HG03025 (cell line): ENCODE measurements around the gene TBC1D24.
"Not testable (repeated sequence)": the region's sequence is repeated elsewhere in the genome, so short reads cannot be mapped to it uniquely, and the experiment has no call there.

ENCODE experiments used
- ATAC-seq: cut with Tn5 transposase; IDR thresholded peaks from one replicate; pipeline ENCODE4 v1.9.1; 2021; ENCODE audit warnings: mild to moderate bottlenecking, moderate library complexity; ENCODE audit not compliant: unreplicated experiment, low FRiP score

Gene TBC1D24

GRCh38 chr16:2474877-2475412 is at the start of gene TBC1D24:
TSS of gene TBC1D24 (plus strand) at chr16:2475127. CDS start at chr16:2496149, 21,022 bp downstream.
- ATAC-seq: peak; percentile 56

DNA sequence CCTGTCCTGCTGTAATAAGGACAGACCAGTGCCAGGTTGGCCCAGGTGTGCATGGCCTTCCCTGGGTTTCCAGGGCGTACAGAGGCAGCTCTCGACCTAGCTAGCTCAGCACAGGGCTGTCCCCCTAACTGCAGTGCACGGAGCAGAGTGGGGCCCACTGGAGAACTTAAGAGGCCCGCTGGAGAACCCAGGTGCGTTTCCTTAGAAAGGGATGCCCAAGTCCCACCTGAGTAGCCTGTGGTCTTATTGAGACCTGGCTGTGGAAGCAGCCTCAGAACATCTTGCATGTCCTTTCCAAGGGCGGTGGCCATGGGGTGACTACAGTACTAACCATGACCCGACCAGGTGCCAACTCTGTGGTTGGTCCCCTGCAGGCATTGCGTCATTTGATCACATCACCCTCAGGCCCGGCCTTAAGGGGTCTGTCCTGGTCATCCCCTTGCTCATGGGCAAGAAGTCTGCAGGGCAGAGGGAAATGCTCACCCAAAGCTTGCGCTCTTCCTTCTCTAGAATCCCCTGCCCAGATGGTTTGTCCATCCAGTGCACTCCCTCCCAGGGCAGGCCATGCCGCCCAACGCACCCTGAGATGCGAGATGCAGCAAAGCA is 49.0 kb upstream of the TBC1D24 start:
- no peak for ATAC-seq

- no peak for ATAC-seq
Measured at GRCh38 chr16:2426941-2427361, 48.0 kb upstream of the TBC1D24 start.

DNA sequence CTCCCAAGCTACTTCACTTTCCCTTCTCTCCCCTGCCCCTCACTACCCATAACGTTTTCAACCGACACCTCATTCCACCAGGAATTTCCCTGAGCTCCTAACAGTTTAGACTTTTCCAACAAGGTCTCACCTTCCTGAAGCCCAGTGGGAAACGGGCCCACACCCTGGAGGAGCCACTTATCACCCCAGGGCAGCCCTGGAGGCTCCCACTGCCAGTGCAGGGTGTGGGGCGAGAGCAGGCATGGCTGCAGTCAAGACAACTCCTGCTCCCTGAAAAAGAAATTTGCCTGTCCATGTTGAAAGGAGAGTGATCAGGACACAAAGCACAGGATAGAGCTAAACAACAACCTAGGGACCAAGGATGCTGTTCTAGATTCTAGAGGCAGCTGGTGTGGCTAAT is 47.4 kb upstream of the TBC1D24 start:
- no peak for ATAC-seq

DNA sequence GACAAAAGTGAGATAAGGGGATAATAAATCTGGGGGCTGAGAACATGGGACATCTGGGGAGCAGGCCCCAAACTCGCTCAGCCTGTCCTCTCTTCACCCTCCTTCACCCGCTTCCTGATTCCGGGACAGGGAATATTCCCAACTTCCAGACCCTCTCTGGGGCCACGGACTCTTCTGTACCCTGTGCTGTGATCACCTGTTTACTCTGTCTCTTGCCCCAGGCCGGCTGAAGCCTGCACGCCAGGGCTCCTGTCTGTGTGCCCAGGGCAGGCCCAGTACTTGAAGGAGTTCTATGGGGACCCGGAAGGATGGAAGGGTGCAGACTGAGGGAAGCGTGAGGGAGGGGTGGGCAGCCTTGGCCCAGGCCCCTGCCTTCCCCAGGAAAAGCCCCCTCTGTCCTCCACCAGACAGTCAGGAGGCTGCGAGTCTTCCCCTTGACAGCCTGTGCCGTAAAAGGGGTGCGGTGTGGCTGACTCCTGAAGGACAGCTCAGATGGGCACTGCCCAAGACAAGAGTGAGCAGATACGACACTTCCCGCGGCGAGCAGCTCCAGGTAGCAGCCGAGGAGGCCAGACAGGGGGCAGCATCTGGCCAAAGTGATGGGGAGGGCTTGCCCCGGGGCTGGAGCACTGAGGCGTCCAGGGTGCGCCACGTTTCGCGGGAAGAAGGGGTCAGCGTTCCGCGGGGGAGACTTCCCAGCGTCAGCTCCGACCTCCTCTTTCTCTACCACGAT is 46.7 kb upstream of the TBC1D24 start:
- peak; percentile 3 for ATAC-seq

DNA sequence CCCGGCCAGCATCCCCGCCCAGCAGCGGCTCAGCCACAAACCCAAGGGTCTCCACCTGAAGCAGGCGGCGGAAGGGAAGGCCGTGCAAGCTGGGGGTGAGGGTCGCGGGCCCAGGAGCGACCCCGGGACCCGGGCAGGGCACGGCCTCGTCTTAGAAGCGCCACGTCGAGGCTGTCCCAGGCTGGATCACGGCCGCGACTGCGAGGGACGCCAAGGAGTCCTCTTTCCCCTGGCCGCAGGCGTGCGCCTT is 46.2 kb upstream of the TBC1D24 start:
- no peak for ATAC-seq

DNA sequence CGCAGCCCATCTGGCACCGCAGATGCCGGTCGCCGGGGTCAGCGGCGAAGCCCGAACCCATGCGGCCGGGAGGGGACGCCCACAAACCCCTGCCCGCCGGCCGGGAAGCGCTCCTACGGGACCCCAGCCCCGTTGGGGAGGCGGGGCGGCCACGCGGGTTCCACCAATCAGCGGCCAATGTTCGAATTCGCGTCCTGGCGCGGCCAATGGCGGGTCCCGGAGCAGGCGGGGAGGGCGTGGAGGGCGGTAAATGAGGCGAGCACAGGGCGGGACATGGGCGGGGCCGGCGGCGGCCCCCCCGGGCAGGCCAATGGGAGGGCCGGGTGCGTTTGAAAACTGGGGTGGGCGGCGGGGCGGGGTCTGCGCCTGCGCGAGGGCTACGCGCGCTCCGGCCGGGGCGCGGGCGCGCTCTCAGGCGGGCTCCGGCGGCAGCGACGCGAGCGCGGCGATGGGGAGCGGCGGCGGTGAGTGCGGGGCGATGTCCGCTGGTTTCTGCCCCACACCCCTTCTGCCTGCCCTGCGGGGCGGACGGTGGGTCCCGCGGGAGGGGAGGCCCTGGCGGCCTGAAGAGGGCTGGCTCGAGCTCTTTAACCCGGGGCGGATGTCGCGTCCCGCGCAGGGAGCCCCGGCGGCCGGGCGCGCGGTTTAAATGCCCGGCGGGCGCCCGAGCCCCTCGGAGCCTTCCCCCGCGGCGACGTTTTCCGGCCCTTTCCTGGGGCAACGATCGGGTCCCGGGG is 45.7 kb upstream of the TBC1D24 start, which contains the start of gene CCNF:
Gene CCNF (plus strand): TSS at position 414 of the 737 bp plus-strand sequence. CDS start 35 bp downstream, at position 449.
- ATAC-seq: peak; percentile 66

GRCh38 chr16:2429771-2430663 is 44.9 kb upstream of the TBC1D24 start:
- no peak for ATAC-seq

DNA sequence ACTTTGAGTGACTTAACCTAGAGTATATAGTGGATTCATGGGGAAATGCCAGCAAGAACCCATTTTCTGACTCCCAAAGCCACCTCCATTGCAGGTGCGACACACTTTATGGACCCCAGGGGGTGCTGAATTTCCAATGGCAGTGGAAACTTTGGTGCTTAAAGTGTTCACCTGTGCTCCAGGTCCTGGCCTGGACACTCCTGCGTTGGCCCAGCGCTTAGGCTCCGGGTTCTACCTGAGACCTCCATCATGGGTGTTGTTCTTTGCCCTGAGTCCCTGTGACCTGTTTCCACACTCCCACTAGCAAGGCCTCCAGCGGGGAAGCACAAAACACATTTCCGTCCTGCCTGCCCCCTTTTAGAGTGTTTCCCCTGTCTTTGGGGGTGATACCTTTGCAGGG is 42.6 kb upstream of the TBC1D24 start:
- no peak for ATAC-seq

- no peak for ATAC-seq
Measured at GRCh38 chr16:2432801-2433505, 42.0 kb upstream of the TBC1D24 start.

DNA sequence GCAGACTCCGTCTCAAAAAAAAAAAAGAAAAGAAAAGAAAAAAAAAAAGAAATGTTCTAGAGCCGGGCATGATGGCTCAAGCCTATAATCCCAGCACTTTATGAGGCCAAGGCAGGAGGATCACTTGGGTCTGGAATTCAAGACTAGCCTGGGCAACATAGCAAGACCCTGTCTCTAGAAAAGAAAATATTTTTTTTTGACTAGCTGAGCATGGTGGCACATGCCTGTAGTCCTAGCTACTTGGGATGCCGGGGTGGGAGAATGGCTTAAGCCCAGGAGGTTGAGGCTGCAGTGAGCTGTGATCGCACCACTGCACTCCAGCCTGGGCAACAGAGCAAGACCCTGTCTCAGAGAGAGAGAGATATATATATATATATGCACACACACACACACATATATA is 39.7 kb upstream of the TBC1D24 start:
- ATAC-seq: not testable (repeated sequence)

- ATAC-seq: no peak
Measured at GRCh38 chr16:2436110-2436509, 38.8 kb upstream of the TBC1D24 start.

GRCh38 chr16:2437032-2437790 is 37.7 kb upstream of the TBC1D24 start:
- ATAC-seq: no peak

GRCh38 chr16:2438121-2438520 is 36.8 kb upstream of the TBC1D24 start:
- no peak for ATAC-seq

GRCh38 chr16:2439598-2439997 is 35.3 kb upstream of the TBC1D24 start:
- ATAC-seq: no peak

GRCh38 chr16:2441143-2441804 is 33.7 kb upstream of the TBC1D24 start:
- not testable (repeated sequence) for ATAC-seq

DNA sequence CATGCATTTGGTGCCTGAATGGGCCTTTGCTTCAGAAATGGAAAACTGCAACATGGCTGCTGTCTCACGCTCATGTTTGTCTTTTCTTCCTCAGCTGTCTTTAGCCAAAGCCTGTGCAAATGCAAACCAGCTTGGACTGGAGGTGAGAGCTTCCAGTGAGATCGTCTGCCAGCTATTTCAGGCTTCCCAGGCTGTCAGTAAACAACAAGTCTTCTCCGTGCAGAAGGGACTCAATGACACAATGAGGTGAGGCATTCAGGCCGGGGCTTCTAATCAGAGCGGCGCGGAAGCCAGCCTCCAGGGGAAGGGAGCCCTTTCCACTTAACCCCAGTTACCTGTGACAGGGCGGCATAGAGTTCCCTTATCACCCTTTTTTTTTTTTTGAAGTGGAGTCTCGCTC is 31.4 kb upstream of the TBC1D24 start:
- ATAC-seq: no peak

DNA sequence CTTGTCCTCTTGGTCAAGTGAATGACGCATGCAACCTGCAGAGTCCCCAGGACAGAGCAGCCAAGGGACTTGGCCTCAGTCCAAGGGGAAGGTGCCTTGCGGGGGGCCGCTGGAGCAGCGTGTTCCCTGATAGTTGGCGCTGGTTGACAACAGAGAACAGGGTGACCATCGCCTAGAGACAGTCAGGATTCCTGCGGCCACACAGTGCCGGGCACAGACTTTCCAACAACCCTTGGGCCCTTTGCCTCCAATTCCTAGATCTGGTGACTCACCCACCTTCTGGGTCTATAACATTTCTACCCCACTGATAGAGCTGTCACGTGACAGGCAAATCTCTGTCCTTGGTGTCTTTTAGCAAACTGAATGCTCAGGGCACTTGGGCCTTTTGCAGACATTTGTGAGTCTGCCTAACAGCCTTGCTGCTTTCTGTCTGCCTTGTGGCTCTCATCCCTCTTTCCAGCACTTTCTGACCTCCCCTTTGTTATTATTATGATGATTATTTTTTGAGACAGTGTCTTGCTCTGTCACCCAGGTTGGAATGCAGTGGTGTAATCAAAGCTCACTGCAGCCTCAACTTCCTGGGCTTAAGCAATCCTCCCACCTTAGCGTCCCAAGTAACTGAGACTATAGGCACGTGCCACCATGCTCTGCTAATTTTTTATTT is 26.9 kb upstream of the TBC1D24 start:
- no peak for ATAC-seq
